PC-3 (cell line): Measurements from ENCODE around the gene PRDM2.

Experiments
- EZH2 ChIP-seq: fragments of 300-600 bp; sonication (generic); IDR thresholded peaks from one replicate; pipeline ENCODE4 v1.6.1; 2017; ENCODE audit warnings: antibody characterized with exemption, mild to moderate bottlenecking, low read length; ENCODE audit not compliant: unreplicated experiment
- TF ChIP-seq, protein P1 (sequence below): fragments of 300-600 bp; sonication (generic); conservative IDR thresholded peaks from 2 replicates; pipeline ENCODE4 v1.5.1; 2017; ENCODE audit warnings: antibody characterized with exemption, low read depth, mild to moderate bottlenecking, low read length

DNA sequence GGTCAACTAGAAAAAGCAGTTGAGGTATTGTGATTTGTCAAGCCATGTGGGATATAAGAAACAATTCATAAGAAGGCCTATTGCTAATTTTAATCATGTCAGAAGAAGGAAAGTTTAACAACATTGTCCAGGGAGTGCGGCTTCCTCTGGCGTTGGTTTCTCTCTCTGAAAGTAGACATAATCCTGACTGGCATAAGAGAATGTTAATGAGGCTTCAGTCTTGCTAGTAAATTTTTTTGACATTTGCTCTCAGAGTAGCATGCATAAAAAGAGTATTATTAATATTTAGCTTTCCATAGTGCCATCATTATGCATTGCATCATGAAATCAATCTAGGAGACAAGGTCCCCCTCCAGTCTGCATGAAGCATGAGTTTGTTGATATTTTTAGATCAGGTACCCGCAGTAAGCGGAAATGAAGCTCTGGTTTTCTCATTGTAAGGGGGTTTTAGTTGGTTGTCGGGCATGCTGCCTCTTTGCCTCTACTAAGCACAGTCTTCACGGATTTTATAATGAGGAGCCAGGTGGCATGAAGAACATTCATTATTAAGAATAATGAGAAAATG, 12.8 kb upstream of the PRDM2 start:
- TF ChIP-seq EZH2 = no peak
- TF ChIP-seq, protein P1, sequence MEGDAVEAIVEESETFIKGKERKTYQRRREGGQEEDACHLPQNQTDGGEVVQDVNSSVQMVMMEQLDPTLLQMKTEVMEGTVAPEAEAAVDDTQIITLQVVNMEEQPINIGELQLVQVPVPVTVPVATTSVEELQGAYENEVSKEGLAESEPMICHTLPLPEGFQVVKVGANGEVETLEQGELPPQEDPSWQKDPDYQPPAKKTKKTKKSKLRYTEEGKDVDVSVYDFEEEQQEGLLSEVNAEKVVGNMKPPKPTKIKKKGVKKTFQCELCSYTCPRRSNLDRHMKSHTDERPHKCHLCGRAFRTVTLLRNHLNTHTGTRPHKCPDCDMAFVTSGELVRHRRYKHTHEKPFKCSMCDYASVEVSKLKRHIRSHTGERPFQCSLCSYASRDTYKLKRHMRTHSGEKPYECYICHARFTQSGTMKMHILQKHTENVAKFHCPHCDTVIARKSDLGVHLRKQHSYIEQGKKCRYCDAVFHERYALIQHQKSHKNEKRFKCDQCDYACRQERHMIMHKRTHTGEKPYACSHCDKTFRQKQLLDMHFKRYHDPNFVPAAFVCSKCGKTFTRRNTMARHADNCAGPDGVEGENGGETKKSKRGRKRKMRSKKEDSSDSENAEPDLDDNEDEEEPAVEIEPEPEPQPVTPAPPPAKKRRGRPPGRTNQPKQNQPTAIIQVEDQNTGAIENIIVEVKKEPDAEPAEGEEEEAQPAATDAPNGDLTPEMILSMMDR = no peak
